ENCODE data around the gene KRTAP2-1. TPM values are rescaled to one million over a fixed set of nuclear protein-coding genes. Genes with fewer than 3 reads are reported as not detected.

KRTAP2-1 gene
- polyA plus RNA-seq, 1 experiment, result not detected

GRCh38 chr17:41054025-41054424, 6.9 kb upstream of the KRTAP2-1 start:
- ChIA-PET CTCF (no interaction called here), POLR2A (no interaction called here)
- no peak overlapping the region for H3K4me3 ChIP-seq (ENCODE audit: low read depth, low read length)
- H3K36me3 ChIP-seq (ENCODE audit: control insufficient read depth, insufficient read depth, low read length), result no peaks in the 10 kb centered on the region; the same call in 1 of the 2 replicates
- no peaks in the 10 kb centered on the region for H3K27me3 ChIP-seq (ENCODE audit: control insufficient read depth, insufficient read depth, low read length)
- no peak for DNase-seq (ENCODE audit: low read depth)
- no peak for TF ChIP-seq CTCF (IDR thresholded peaks at IDR 0.05; ENCODE audit: insufficient read depth, low read depth, low read length)

GRCh38 chr17:41052566-41052965, 5.5 kb upstream of the KRTAP2-1 start:
- no peaks in the 10 kb centered on the region for H3K36me3 ChIP-seq (ENCODE audit: control insufficient read depth, insufficient read depth, low read length)
- no peak overlapping the region for H3K4me3 ChIP-seq (ENCODE audit: low read depth, low read length)
- TF ChIP-seq CTCF (IDR thresholded peaks at IDR 0.05; ENCODE audit: insufficient read depth, low read depth, low read length), result no peak
- POLR2A ChIA-PET, result no interaction called here
- no peak for DNase-seq (ENCODE audit: low read depth)
- CTCF ChIA-PET, result no interaction called here
- no peaks in the 10 kb centered on the region for H3K27me3 ChIP-seq (ENCODE audit: control insufficient read depth, insufficient read depth, low read length)

- POLR2A ChIA-PET, result interaction anchor here (0.5 to 1.0 kb wide), 4 partner anchors 10 to 304 kb away, joined by 3 to 4 read pairs (median 4); no protein-coding TSS in a partner anchor
- H3K36me3 ChIP-seq (ENCODE audit: control insufficient read depth, insufficient read depth, low read length), result no peaks in the 10 kb centered on the region
- CTCF ChIA-PET, result interaction anchor here (0.9 to 1.6 kb wide), 4 partner anchors 31 to 500 kb away, joined by 3 to 5 read pairs (median 4); no protein-coding TSS in a partner anchor
- no peak overlapping the region for H3K4me3 ChIP-seq (ENCODE audit: low read depth, low read length)
- no peaks in the 10 kb centered on the region for H3K27me3 ChIP-seq (ENCODE audit: control insufficient read depth, insufficient read depth, low read length)
- DNase-seq (ENCODE audit: low read depth), result peak; percentile 85
- no peak for TF ChIP-seq CTCF (IDR thresholded peaks at IDR 0.05; ENCODE audit: insufficient read depth, low read depth, low read length)
Observed at GRCh38 chr17:41049110-41049509, 2.0 kb upstream of the KRTAP2-1 start.

GRCh38 chr17:41048441-41048840, 1.3 kb upstream of the KRTAP2-1 start:
- Histone ChIP-seq H3K4me3 (ENCODE audit: low read depth, low read length) (no peak overlapping the region), H3K36me3 (ENCODE audit: control insufficient read depth, insufficient read depth, low read length) (no peaks in the 10 kb centered on the region), H3K27me3 (ENCODE audit: control insufficient read depth, insufficient read depth, low read length) (no peaks in the 10 kb centered on the region)
- no peak for TF ChIP-seq CTCF (IDR thresholded peaks at IDR 0.05; ENCODE audit: insufficient read depth, low read depth, low read length)
- DNase-seq (ENCODE audit: low read depth), result peak; percentile 76
- ChIA-PET CTCF (interaction anchor here (0.6 to 1.8 kb wide), 8 partner anchors 9 to 500 kb away, joined by 3 to 6 read pairs (median 4); partner anchors contain the start of gene KRTAP2-4), POLR2A (interaction anchor here (0.6 to 1.0 kb wide), 5 partner anchors 11 to 369 kb away, joined by 3 read pairs; partner anchors contain the start of gene KRTAP2-3)

- CTCF ChIA-PET, result no interaction called here
- no peak for DNase-seq (ENCODE audit: low read depth)
- Histone ChIP-seq H3K4me3 (ENCODE audit: low read depth, low read length) (no peak overlapping the region), H3K27me3 (ENCODE audit: control insufficient read depth, insufficient read depth, low read length) (no peaks in the 10 kb centered on the region), H3K36me3 (ENCODE audit: control insufficient read depth, insufficient read depth, low read length) (no peaks in the 10 kb centered on the region)
- POLR2A ChIA-PET, result no interaction called here
- no peak for TF ChIP-seq CTCF (IDR thresholded peaks at IDR 0.05; ENCODE audit: insufficient read depth, low read depth, low read length)
Observed at GRCh38 chr17:41042953-41043352, 4.2 kb downstream of the KRTAP2-1 start.
